Fibroblast of lung (primary cell): ENCODE data around the gene IFIT1. TPM values are rescaled to one million over a fixed set of nuclear protein-coding genes. Genes with fewer than 3 reads are reported as not detected.

Experiments
- DNase-seq, 2 donors: peaks; one replicate each; pipeline versions ENCODE4 v3.0.0 to v3.0.0-alpha.2; 2010; ENCODE audit warnings: low read depth in 2 of 2
- H2AFZ ChIP-seq: 2 replicates; pipeline ENCODE4 v1.5.1; 2012; ENCODE audit warnings: low read length, control low read depth, inconsistent platforms
- H3K27ac ChIP-seq: 2 replicates; pipeline ENCODE4 v1.5.1; 2011; ENCODE audit warnings: low read length, control low read depth; ENCODE audit not compliant: insufficient read depth
- H3K27me3 ChIP-seq: 2 replicates; pipeline ENCODE4 v1.5.1; 2011; ENCODE audit warnings: mild to moderate bottlenecking, low read length; ENCODE audit not compliant: control insufficient read depth, insufficient read depth
- H3K36me3 ChIP-seq: 2 replicates; pipeline ENCODE4 v1.5.1; 2011; ENCODE audit warnings: low read length; ENCODE audit not compliant: control insufficient read depth, insufficient read depth
- H3K4me1 ChIP-seq: 2 replicates; pipeline ENCODE4 v1.5.1; 2011; ENCODE audit warnings: low read length; ENCODE audit not compliant: control insufficient read depth, insufficient read depth; ENCODE audit errors: extremely low read depth
- H3K4me2 ChIP-seq: 2 replicates; pipeline ENCODE4 v1.5.1; 2011; ENCODE audit warnings: low read length, control low read depth; ENCODE audit not compliant: insufficient read depth; ENCODE audit errors: extremely low read depth
- H3K4me3 ChIP-seq, 4 experiments: fragments of 200-600 bp in 1 of 4; sonication (generic) in 1 of 4; replicated peaks in 1 of 4; 2 replicates each; pipeline ENCODE4 v1.5.1; 2011 to 2016; ENCODE audit warnings: low read length in 4 of 4, low read depth in 3 of 4, mild to moderate bottlenecking in 3 of 4, control low read depth in 2 of 4, inconsistent platforms in 1 of 4, mixed read lengths in 1 of 4; ENCODE audit not compliant: insufficient read depth in 1 of 4; ENCODE audit errors: control extremely low read depth in 1 of 4
- H3K79me2 ChIP-seq: 2 replicates; pipeline ENCODE4 v1.5.1; 2012; ENCODE audit warnings: mild to moderate bottlenecking, low read length, inconsistent platforms; ENCODE audit not compliant: control insufficient read depth, insufficient read depth
- H3K9ac ChIP-seq: 2 replicates; pipeline ENCODE4 v1.5.1; 2011; ENCODE audit warnings: mild to moderate bottlenecking, low read length, control low read depth; ENCODE audit not compliant: insufficient read depth
- H3K9me3 ChIP-seq: 2 replicates; pipeline ENCODE4 v1.5.1; 2012; ENCODE audit warnings: low read depth, low read length; ENCODE audit not compliant: control insufficient read depth, insufficient read depth
- H4K20me1 ChIP-seq: 2 replicates; pipeline ENCODE4 v1.5.1; 2011; ENCODE audit warnings: low read length; ENCODE audit not compliant: control insufficient read depth, insufficient read depth; ENCODE audit errors: extremely low read depth
- CTCF ChIP-seq, 2 donors: IDR thresholded peaks in 1 of 2; conservative IDR thresholded peaks in 1 of 2; 1 replicate in 1 of 2; 2 replicates in 1 of 2; pipeline ENCODE4 v1.5.1; 2011 to 2012; ENCODE audit warnings: low read length in 2 of 2, control low read depth in 1 of 2, inconsistent platforms in 1 of 2, low read depth in 1 of 2, mild to moderate bottlenecking in 1 of 2
- EZH2 ChIP-seq: IDR thresholded peaks from 2 replicates; pipeline ENCODE4 v1.5.1; 2012; ENCODE audit warnings: low read length, control low read depth, mild to moderate bottlenecking; ENCODE audit errors: missing control alignments
- polyA plus RNA-seq, 2 donors: library from polyadenylated mRNA; depleted of rRNA in 1 of 2; stranded (reverse) in 1 of 2; unstranded in 1 of 2; fragments of >200 nt; gene quantifications; 2 replicates each; pipeline ENCODE4 v1.2.1, GENCODE V29; 2011 to 2012; ENCODE audit warnings: missing spikeins in 1 of 2
- total RNA-seq: library from RNA; depleted of rRNA; stranded (reverse); fragments of >200 nt; gene quantifications from 2 replicates; pipeline ENCODE4 v1.2.1, GENCODE V29; 2014

Gene IFIT1
- total and polyA plus RNA-seq, 2 donors (not counting 1 experiment from before 2014, with no cell fraction given), result 25.8 to 71.4 TPM

DNA sequence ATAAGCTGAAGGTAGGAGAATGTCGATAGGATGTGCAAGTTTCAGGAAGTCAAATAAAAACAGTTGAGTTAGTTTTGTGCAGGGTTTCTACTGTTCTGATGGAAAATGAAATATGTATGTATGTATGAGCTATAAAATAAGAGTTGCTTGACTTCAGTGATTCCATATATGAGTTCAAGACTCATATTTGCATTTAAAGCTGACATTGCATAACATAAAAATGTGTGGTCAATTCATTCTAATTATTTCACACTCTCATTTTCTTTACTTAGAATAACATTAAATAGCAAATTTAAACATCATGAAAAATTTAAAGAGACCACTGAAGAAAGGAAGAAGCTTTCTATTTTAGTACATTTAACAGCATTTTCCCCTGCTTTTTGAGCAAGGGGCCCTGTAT, 59.8 kb downstream of the IFIT1 start:
- Histone ChIP-seq H4K20me1 (no peaks in the 10 kb centered on the region), H3K4me3 (no peak overlapping the region), H3K27ac (no peak overlapping the region), H3K9ac (no peak overlapping the region), H2AFZ (no peak overlapping the region), H3K27me3 (no peaks in the 10 kb centered on the region), H3K36me3 (no peaks in the 10 kb centered on the region), H3K9me3 (no peaks in the 10 kb centered on the region), H3K79me2 (no peaks in the 10 kb centered on the region), H3K4me2 (no peak overlapping the region), H3K4me1 (no peaks in the 10 kb centered on the region)
- DNase-seq, result no peak
- no peak for TF ChIP-seq CTCF (conservative IDR thresholded peaks at IDR 0.05 in 1 of 2, IDR thresholded peaks at IDR 0.05 in 1 of 2; ENCODE audit: low read depth in 1 of 2, low read length in 2 of 2)
- TF ChIP-seq EZH2, result no peak

- no peak for DNase-seq
- H3K79me2 ChIP-seq, result no peaks in the 10 kb centered on the region
- no peaks in the 10 kb centered on the region for H4K20me1 ChIP-seq
- peaks cover 8% of the 10 kb centered on the region for H3K4me1 ChIP-seq
- no peaks in the 10 kb centered on the region for H3K9me3 ChIP-seq
- no peaks in the 10 kb centered on the region for H3K27me3 ChIP-seq
- H3K27ac ChIP-seq, result no peak overlapping the region
- TF ChIP-seq EZH2 (no peak), CTCF (conservative IDR thresholded peaks at IDR 0.05 in 1 of 2, IDR thresholded peaks at IDR 0.05 in 1 of 2; ENCODE audit: low read depth in 1 of 2, low read length in 2 of 2) (no peak)
- H3K36me3 ChIP-seq, result no peaks in the 10 kb centered on the region
- H3K4me3 ChIP-seq, result no peak overlapping the region
- H2AFZ ChIP-seq, result no peak overlapping the region
- H3K9ac ChIP-seq, result no peak overlapping the region
- no peak overlapping the region for H3K4me2 ChIP-seq
Observed at GRCh38 chr10:89454561-89455347, 62.3 kb downstream of the IFIT1 start.

Other genes with a start within 250 kb of the IFIT1 start
- 8.2 and 17.7 TPM in 2 replicates for gene CH25H, start 185.3 kb upstream of the IFIT1 start, total RNA-seq
- gene CH25H, start 185.3 kb upstream of the IFIT1 start, polyA plus RNA-seq, result 0.42 and 1.7 TPM in 2 replicates
- gene LIPA, start 140.8 kb upstream of the IFIT1 start, total RNA-seq, result 47.8 and 72.3 TPM in 2 replicates
- gene LIPA, start 140.8 kb upstream of the IFIT1 start, polyA plus RNA-seq, result 80.6 and 105 TPM in 2 replicates
- 11.6 and 21.6 TPM in 2 replicates for gene IFIT2, start 90.6 kb upstream of the IFIT1 start, total RNA-seq
- 5.4 and 12.1 TPM in 2 replicates for gene IFIT2, start 90.6 kb upstream of the IFIT1 start, polyA plus RNA-seq
- 23.6 and 33.5 TPM in 2 replicates for gene IFIT3, start 64.6 kb upstream of the IFIT1 start, total RNA-seq
- 30.5 and 62.9 TPM in 2 replicates for gene IFIT3, start 64.6 kb upstream of the IFIT1 start, polyA plus RNA-seq
- gene IFIT1B, start 14.6 kb upstream of the IFIT1 start, total RNA-seq, result under 0.01 TPM in 1 of 2 replicates, not detected in the other
- gene IFIT1B, start 14.6 kb upstream of the IFIT1 start, polyA plus RNA-seq, result not detected in 2 replicates
- gene IFIT5, start 21.9 kb downstream of the IFIT1 start, total RNA-seq, result 27.7 and 32.7 TPM in 2 replicates
- gene IFIT5, start 21.9 kb downstream of the IFIT1 start, polyA plus RNA-seq, result 18.3 and 23.5 TPM in 2 replicates
- gene SLC16A12, start 143.0 kb downstream of the IFIT1 start, total RNA-seq, result under 0.01 TPM in 2 replicates
- gene SLC16A12, start 143.0 kb downstream of the IFIT1 start, polyA plus RNA-seq, result 0.26 and 0.46 TPM in 2 replicates